DMS79 treated with DMSO at 0.1 percent for 48 hours (cell line): ENCODE results near the gene AHCTF1.
"Not testable (repeated sequence)": the region's sequence is repeated elsewhere in the genome, so short reads cannot be mapped to it uniquely, and the experiment has no call there.

Experiments
- DNase-seq: peaks from one replicate; lab custom pipeline; 2025; lab: John Stamatoyannopoulos, UW

Gene AHCTF1

GRCh38 chr1:246836209-246836966 lies 95.4 kb downstream of the AHCTF1 start:
- DNase-seq = no peak

DNA sequence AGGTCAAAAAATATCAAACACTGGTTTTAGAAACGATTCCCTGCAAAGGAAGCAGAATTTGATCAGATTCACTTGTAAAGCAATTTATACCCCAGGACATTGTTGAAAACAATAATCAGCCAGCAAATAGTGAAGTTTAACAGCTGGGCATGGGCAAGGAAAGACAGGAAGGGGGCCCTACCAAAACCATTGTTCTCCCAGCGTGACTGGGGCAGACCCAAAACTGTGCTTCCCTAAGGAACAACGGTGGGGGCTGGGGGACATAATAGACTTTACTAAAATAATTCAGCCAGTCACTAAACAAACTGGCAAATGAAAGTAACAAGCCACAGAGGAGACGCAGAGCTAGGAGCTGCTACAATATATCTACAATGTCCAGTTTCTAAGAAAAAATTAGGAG lies 100.2 kb downstream of the AHCTF1 start:
- DNase-seq = no peak

- DNase-seq = no peak
Measured at GRCh38 chr1:246828818-246829217, 102.9 kb downstream of the AHCTF1 start.

DNA sequence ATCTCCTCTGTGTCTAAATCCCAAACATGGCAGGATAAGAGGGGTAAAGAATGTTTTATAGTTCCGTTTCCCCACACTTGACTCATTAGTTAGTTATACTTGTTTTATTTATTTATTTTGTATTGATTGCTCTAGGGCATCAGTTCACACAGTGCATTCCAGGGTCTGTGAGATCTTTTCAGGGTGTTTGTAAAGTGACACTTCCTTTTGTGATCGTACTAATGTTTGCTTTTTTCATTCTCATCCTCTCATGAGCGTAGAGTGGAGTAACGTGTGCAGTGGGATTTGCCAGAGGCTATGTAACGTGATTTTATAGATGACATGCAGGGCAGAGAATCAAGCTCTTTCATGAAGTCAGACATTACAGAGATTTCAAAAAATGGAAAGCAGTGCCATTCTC lies 104.4 kb downstream of the AHCTF1 start:
- no peak for DNase-seq

DNA sequence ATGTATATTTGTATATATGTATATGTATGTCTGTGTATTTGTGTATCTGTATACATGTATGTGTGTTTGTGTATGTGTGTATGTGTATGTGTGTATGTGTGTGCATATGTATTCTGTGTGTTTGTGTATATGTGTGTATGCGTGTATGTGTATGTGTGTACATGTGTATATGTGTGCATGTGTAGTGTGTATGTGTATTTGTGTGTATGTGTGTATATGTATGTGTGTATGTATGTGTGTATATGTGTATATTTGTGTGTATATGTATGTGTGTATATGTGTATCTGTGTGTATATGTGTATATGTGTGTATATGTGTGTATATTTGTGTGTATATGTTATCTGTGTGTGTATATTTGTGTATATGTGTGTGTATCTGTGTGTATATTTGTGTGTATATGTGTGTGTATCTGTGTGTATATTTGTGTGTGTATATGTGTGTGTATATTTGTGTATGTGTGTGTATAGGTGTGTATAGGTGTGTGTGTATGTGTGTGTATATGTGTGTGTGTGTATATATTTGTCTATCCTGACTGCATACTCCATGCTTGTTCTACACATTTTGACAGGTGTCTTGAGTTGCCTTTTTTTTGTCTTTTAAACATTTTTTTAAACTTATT lies 106.1 kb downstream of the AHCTF1 start:
- no peak for DNase-seq

DNA sequence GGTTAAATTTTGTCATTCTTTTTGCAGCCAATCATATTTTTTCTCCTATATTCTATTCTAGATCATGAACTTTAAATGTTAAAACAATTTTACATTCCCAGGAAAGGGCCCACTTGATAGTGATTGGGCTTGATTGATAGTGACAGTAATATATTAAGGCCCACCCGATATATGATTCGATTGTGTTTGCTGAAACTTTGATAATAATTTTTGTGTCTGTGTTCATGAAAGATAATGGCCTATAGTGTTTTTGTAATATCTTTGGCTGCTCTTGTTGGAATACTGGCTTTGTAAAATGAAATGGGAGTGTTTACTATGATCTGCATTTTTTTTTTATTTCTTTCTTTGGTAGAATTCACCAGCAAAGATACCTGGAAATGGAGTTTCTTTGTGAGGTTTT lies 107.2 kb downstream of the AHCTF1 start:
- no peak for DNase-seq

DNA sequence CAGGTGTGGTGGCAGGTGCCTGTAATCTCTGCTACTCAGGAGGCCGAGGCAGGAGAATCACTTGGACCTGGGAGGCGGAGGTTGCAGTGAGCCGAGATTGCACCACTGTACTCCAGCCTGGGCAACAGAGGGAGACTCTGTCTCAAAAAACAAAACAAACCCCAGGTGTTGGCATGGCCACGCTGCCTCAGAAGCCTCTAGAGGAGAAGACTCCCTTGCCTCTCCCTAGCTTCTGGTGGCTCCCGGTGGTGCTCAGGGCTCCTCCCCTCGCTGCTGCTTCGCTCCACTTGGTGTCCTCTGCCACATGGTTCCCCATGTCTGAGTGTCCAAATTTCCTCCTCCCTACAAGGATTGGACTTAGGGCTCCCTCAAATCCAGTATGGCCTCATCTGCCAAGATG lies 109.6 kb downstream of the AHCTF1 start:
- DNase-seq = not testable (repeated sequence)

GRCh38 chr1:246820666-246821065 lies 111.1 kb downstream of the AHCTF1 start:
- no peak for DNase-seq

- DNase-seq = not testable (repeated sequence)
Measured at GRCh38 chr1:246817778-246818177, 114.0 kb downstream of the AHCTF1 start.

GRCh38 chr1:246815693-246816270 lies 116.0 kb downstream of the AHCTF1 start:
- DNase-seq = no peak

DNA sequence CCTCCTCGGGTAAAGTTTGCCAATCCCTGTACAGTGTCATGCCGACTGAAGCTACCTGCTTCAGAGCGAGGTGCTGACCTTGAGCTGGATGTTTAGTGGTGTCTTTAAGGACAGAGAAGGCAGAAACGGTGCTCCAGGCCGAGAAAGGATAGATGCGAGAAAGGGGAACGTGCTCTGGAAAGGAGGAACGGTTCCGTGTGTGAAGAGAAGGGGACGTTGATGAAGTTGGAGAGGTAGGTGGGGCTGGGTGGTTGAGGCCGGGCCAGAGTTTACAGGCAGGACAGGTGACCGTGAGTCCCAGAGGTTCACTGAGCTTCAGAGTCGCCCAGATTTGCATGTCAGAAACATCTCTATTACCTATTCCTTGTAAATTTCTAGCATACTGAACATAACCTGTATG lies 116.9 kb downstream of the AHCTF1 start:
- no peak for DNase-seq

GRCh38 chr1:246813325-246813724 lies 118.4 kb downstream of the AHCTF1 start:
- DNase-seq = not testable (repeated sequence)

DNA sequence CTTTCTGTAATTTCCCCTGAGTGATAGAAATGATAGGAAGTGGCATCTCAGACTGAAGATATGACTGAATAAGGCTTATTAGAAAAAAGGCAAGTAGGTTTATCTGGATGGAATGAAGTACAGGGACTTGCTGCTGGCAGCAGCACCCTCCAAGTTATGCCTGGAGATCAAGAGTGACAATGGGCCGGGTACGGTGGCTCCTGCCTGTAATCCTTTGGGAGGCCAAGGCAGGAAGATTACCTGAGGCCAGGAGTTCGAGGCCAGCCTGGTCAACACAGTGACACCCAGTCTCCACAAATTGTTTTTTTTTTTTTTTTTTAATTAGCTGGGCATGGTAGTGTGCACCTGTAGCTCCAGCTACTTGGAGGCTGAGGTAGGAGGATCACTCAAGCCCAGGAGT lies 119.8 kb downstream of the AHCTF1 start:
- DNase-seq = no peak

DNA sequence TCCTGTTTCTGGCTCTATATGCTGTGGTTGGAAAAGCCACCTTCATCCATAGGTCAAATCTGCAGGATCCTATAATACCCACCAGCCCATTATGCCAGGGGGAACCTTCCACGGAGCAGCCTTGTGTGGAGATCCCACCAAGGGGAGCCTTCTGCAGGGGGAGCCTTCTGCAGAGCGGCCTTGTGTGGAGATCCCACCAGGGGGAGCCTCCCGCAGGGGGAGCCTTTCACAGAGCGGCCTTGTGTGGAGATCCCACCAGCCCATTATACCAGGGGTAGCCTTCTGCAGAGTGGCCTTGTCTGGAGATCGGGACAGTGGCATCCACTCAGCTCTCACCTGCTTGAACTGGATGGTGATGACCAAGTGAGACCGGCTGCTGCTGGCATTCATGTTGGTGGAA lies 122.3 kb downstream of the AHCTF1 start:
- no peak for DNase-seq

DNA sequence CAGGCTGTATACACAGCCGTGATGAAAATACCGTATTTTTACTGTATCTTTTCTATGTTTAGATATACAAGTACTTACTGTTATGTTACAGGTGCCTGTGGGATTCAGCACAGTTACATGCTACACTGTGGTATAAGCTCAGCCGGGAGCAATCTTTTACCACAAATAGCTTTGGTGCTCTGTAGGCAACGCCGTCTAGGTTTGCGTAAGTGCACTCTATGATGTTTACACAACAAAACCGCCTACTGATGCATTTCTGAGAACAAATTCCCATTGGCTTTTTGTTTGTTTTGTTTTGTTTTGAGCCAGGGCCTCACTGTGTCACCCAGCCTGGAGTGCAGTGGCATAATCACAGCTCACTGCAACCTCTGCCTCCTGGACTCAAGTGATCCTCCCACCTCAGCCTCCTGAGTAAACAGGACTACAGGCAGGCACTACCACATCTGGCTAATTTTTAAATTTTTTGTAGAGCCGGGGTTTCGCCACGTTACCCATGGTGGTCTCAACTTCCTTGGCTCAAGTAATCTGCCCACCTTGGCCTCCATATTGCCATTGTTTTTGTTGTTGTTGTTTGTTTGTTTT lies 126.5 kb downstream of the AHCTF1 start:
- peak; percentile 48 for DNase-seq

DNA sequence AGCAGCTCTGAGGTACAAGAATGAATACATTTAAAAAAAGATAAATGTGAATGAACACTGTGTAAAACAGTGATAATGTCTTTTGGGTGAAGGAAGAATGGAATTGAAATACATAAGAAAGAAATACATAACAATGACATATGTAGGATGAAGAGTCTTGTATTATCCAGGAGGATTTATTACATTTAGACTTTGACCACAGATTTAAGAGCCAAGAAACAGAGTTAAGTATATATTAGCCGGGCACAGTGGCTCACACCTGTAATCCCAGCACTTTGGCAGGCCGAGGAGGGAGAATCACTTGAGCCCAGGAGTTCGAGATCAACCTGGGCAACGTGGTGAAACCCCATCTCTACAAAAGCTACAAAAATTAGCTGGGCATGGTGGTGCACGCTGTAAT lies 127.9 kb downstream of the AHCTF1 start:
- DNase-seq = no peak

GRCh38 chr1:246803373-246803772 lies 128.4 kb downstream of the AHCTF1 start:
- no peak for DNase-seq

- DNase-seq = no peak
Measured at GRCh38 chr1:246801241-246802020, 130.3 kb downstream of the AHCTF1 start.

GRCh38 chr1:246800756-246801155 lies 131.0 kb downstream of the AHCTF1 start:
- DNase-seq = no peak

DNA sequence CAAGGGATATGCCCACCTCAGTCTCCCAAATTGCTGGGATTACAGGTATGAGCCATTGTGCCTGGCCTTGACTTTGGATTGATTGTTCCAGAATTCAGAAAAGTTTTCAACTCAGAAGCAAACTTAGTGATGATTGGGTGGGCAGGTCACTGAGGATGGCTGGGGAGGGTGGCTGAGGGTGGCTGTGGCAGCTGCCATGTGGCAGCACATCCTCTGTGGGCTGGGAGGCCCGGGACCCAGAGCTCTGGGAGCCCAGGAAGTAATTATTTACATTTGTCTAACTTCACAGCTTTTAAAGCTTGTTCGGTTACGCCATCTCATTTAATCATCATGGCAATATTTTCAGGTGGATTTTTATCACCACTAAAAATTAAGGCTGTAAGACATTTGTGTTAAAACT lies 131.4 kb downstream of the AHCTF1 start:
- DNase-seq = no peak

DNA sequence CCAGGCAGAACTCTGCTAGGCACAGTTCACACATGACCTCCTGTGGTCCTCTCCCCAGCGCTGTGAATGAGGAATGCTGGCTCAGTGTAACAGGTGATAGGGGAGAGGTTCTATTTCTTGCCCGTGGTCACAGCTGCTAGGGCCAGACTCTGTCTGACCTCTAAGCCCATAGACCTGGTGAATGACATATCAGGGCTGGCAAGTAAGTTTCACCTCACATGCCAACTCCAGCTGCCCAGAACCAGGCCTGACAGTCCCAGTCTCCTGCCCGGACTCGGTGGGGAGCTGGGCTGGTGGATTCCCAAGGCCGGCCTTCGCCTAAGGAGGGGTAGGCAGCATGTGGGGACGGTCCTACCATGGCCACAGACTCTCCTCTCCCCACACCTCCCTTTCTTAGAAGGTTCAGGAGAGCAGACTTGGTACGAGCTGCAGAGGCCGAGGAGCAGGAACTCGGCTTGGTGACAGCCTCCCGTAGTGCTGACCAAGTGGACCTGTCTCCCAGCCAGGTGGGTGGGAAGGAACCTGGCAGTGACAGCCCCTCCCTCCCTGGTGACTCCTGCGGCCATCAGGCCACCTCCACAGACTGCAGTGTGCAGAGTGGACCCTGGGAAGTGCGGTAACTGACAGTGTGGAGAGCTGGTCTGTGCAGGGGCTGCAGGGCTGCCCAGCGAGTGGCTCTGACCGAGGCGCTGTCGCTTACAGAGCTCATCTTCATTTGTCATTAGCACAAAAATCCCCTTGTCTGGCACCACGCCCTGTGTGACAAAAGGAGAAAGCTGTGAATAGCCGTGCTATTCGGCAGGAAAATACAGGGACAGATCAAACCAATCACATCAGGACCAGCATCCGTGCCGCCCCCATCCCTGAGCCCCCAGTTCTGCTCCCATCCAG lies 132.9 kb downstream of the AHCTF1 start:
- DNase-seq = no peak
